Panc1 (cell line): Measurements from ENCODE around the gene MLLT3. TPM values are rescaled to one million over a fixed set of nuclear protein-coding genes. Genes with fewer than 3 reads are reported as not detected.
"Not testable (repeated sequence)": the region's sequence is repeated elsewhere in the genome, so short reads cannot be mapped to it uniquely, and the experiment has no call there.

Experiments used
- ATAC-seq: fragments of 200-7000 bp; cut with Tn5 transposase; 2 replicates; pipeline ENCODE4 v1.9.1; 2020; ENCODE audit warnings: mild to moderate bottlenecking, moderate library complexity
- BruUV-seq: library from RNA; stranded (reverse); fragments of 400-500 nt; replicated peaks from 2 replicates; lab custom pipeline; 2021; lab: Mats Ljungman, UMichigan
- CTCF ChIA-PET: fragments of 300-600 bp; sonication (Branson Sonifier 250); formaldehyde crosslinking; loops from one replicate; lab custom pipeline; 2022; ENCODE audit warnings: antibody characterized with exemption; lab: Charles Lee
- POLR2A ChIA-PET: fragments of 300-600 bp; sonication (Branson Sonifier 250); formaldehyde crosslinking; loops from one replicate; lab custom pipeline; 2022; ENCODE audit warnings: antibody characterized with exemption; lab: Charles Lee
- DNase-seq: peaks from one replicate; pipeline ENCODE4 v3.0.0-alpha.2; 2010; ENCODE audit warnings: low read depth, low spot score
- H3K27ac ChIP-seq: 2 replicates; pipeline ENCODE4 v1.5.1; 2011; ENCODE audit warnings: mild to moderate bottlenecking, low read length, inconsistent platforms
- H3K27me3 ChIP-seq: fragments of 200-500 bp; sonication (Bioruptor generic); 2 replicates; pipeline ENCODE4 v1.6.0; 2014; ENCODE audit warnings: low read length, inconsistent platforms; ENCODE audit not compliant: control insufficient read depth, insufficient read depth
- H3K36me3 ChIP-seq: fragments of 200-500 bp; sonication (Bioruptor generic); 2 replicates; pipeline ENCODE4 v1.5.1; 2014; ENCODE audit warnings: inconsistent platforms, mild to moderate bottlenecking, low read length, moderate library complexity; ENCODE audit not compliant: control insufficient read depth, insufficient read depth
- H3K4me1 ChIP-seq: 2 replicates; pipeline ENCODE4 v1.5.1; 2011; ENCODE audit warnings: inconsistent platforms, mild to moderate bottlenecking, low read length, moderate library complexity; ENCODE audit not compliant: control insufficient read depth, insufficient read depth
- H3K4me3 ChIP-seq, 2 experiments: 2 replicates each; pipeline ENCODE4 v1.5.1; 2011 to 2012; ENCODE audit warnings: low read depth in 2 of 2, low read length in 2 of 2, mild to moderate bottlenecking in 2 of 2, inconsistent platforms in 1 of 2, moderate library complexity in 1 of 2
- H3K9me3 ChIP-seq: fragments of 200-500 bp; sonication (Bioruptor generic); 2 replicates; pipeline ENCODE4 v1.5.1; 2014; ENCODE audit warnings: low read depth, mild to moderate bottlenecking, inconsistent platforms, low read length, moderate library complexity; ENCODE audit not compliant: control insufficient read depth, insufficient read depth
- CTCF ChIP-seq: fragments of 450-650 bp; IDR thresholded peaks from 2 replicates; pipeline ENCODE4 v1.5.1; 2017; ENCODE audit warnings: mild to moderate bottlenecking
- POLR2AphosphoS5 ChIP-seq: IDR thresholded peaks from 2 replicates; pipeline ENCODE4 v1.6.1; 2012; ENCODE audit warnings: mild to moderate bottlenecking, low read depth, low read length, moderate library complexity
- SIN3A ChIP-seq: IDR thresholded peaks from 2 replicates; pipeline ENCODE4 v1.6.1; 2012; ENCODE audit warnings: low read depth, mild to moderate bottlenecking, low read length, moderate library complexity, borderline replicate concordance; ENCODE audit not compliant: insufficient read depth
- TCF7L2 ChIP-seq: IDR thresholded peaks from 2 replicates; pipeline ENCODE4 v1.6.1; 2011; ENCODE audit warnings: mild to moderate bottlenecking, low read depth, low read length, inconsistent platforms
- in situ Hi-C: cut with HindIII; loops from 2 replicates; pipeline ENCODE4 v1.10.0; 2016; ENCODE audit warnings: low sequenced_read_pairs, low pct_unique_long_range_greater_than_20kb
- intact Hi-C: fragments of 100-400 bp; cut with micrococcal nuclease; formaldehyde crosslinking; loops from one replicate; pipeline ENCODE4 v1.10.0; 2022; ENCODE audit not compliant: unreplicated experiment
- total RNA-seq: library from RNA; stranded (reverse); gene quantifications from one replicate; pipeline ENCODE4 v1.2.1, GENCODE V29; 2021; ENCODE audit not compliant: unreplicated experiment
- TF ChIP-seq, protein P1 (sequence below), 2 experiments: IDR thresholded peaks; 2 replicates each; pipeline ENCODE4 v1.6.1; 2011 to 2012; ENCODE audit warnings: low read depth in 2 of 2, control low read depth in 1 of 2, low read length in 1 of 2, mild to moderate bottlenecking in 1 of 2, moderate library complexity in 1 of 2; ENCODE audit not compliant: insufficient read depth in 1 of 2

The MLLT3 gene
- total RNA-seq, 1 experiment from 2014 or later = 0.49 TPM

DNA sequence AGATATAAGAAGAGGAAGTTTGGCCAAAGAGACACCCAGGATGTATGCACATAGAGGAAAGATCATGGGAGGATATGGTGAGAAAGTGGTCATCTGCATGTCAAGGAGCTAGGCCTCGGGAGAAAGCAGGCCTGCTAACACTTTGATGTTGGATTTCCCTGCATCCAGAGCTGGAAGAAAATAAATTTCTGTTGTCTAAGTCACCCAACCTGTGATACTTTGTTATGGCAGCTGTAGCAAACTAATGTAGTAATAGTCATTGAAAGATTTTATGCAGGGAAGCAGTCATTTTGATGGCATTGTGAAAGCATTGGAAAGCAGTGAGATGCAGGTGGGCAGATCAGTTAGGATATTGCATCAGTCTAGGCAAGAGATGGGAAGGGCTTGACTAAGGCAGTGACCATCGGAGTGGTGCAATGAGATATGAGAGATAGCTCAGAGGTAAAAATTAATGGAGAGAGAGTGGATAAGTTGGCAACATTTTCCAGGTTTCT, 37.2 kb upstream of the MLLT3 start:
- H3K4me3 ChIP-seq = no peak overlapping the region
- no peaks in the 10 kb centered on the region for H3K36me3 ChIP-seq
- intact Hi-C loops (no loop called here), in situ Hi-C loops (no loop called here)
- no peak for DNase-seq
- no peak overlapping the region for H3K27ac ChIP-seq
- BruUV-seq = no TSS peak
- no peaks in the 10 kb centered on the region for H3K4me1 ChIP-seq
- ChIA-PET CTCF (interaction anchor here (0.6 kb wide), 1 partner anchor 22 kb away, joined by 3 read pairs; no protein-coding TSS in a partner anchor), POLR2A (no interaction called here)
- no peaks in the 10 kb centered on the region for H3K27me3 ChIP-seq
- H3K9me3 ChIP-seq = no peaks in the 10 kb centered on the region
- no peak for ATAC-seq
- TF ChIP-seq SIN3A (no peak), TCF7L2 (no peak)
- TF ChIP-seq, protein P1, sequence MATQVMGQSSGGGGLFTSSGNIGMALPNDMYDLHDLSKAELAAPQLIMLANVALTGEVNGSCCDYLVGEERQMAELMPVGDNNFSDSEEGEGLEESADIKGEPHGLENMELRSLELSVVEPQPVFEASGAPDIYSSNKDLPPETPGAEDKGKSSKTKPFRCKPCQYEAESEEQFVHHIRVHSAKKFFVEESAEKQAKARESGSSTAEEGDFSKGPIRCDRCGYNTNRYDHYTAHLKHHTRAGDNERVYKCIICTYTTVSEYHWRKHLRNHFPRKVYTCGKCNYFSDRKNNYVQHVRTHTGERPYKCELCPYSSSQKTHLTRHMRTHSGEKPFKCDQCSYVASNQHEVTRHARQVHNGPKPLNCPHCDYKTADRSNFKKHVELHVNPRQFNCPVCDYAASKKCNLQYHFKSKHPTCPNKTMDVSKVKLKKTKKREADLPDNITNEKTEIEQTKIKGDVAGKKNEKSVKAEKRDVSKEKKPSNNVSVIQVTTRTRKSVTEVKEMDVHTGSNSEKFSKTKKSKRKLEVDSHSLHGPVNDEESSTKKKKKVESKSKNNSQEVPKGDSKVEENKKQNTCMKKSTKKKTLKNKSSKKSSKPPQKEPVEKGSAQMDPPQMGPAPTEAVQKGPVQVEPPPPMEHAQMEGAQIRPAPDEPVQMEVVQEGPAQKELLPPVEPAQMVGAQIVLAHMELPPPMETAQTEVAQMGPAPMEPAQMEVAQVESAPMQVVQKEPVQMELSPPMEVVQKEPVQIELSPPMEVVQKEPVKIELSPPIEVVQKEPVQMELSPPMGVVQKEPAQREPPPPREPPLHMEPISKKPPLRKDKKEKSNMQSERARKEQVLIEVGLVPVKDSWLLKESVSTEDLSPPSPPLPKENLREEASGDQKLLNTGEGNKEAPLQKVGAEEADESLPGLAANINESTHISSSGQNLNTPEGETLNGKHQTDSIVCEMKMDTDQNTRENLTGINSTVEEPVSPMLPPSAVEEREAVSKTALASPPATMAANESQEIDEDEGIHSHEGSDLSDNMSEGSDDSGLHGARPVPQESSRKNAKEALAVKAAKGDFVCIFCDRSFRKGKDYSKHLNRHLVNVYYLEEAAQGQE (IDR thresholded peaks at IDR 0.05; ENCODE audit: insufficient read depth in 1 of 2, low read depth in 2 of 2, low read length in 1 of 2) = no peak

DNA sequence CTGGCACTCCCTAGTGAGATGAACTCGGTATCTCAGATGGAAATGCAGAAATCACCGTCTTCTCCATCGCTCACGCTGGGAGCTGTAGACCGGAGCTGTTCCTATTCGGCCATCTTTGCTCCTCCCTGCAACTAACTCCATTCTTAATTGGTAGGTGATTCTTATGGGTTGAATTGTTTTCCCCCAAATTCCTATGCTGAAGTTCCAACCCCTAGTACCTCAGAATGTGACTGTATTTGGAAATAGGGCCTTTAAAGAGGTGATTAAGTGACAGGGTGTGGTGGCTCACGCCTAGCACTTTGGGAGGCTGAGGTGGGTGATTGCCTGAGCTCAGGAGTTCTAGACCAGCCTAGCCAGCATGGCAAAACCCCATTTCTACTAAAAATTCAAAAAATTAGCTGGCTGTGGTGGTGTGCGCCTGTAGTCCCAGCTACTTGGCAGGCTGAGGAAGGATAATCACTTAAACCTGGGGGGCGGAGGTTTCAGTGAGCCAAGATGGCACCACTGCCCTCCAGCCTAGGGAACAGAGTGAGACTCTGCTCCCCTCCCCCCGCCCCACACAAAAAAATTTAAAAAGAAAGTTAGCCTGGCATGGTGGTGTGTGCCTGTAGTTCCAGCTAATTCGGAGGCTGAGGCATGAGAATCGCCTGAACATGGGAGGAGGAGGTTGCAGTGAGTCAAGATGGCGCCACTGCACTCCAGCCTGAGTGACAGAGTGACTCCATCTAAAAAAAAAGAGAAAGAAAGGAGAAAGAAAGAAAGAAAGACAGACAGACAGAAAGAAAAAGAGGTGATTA, 36.6 kb upstream of the MLLT3 start:
- no peak for DNase-seq

GRCh38 chr9:20658246-20658667, 36.0 kb upstream of the MLLT3 start:
- H3K9me3 ChIP-seq, H3K4me1 ChIP-seq, BruUV-seq, ATAC-seq, CTCF ChIA-PET, in situ Hi-C loops, H3K27ac ChIP-seq, H3K36me3 ChIP-seq, DNase-seq, intact Hi-C loops, POLR2A ChIA-PET, H3K27me3 ChIP-seq: not testable (repeated sequence)
- peak overlapping the region; percentile 28 to 31 for H3K4me3 ChIP-seq

More for the DNA sequence above, 36.6 kb upstream of the MLLT3 start:
- Histone ChIP-seq H3K36me3 (no peaks in the 10 kb centered on the region), H3K27me3 (no peaks in the 10 kb centered on the region), H3K9me3 (no peaks in the 10 kb centered on the region), H3K4me1 (no peaks in the 10 kb centered on the region), H3K27ac (no peak overlapping the region), H3K4me3 (peak overlapping the region; percentile 28 to 31)
- no peak for ATAC-seq
- CTCF ChIA-PET = no interaction called here
- no TSS peak for BruUV-seq
- intact Hi-C loops (no loop called here), in situ Hi-C loops (no loop called here)
- TF ChIP-seq TCF7L2 (no peak), CTCF (no peak), SIN3A (no peak), POLR2AphosphoS5 (no peak)
- TF ChIP-seq, protein P1 (IDR thresholded peaks at IDR 0.05; ENCODE audit: insufficient read depth in 1 of 2, low read depth in 2 of 2, low read length in 1 of 2) = no peak
- POLR2A ChIA-PET = no interaction called here
